SK-N-SH treated with all-trans-retinoic acid at 6 μM for 48 hours (cell line): ENCODE results near the gene KLHL24.

ENCODE experiments used
- ARNTL ChIP-seq: fragments of 450-650 bp; formaldehyde crosslinking; IDR thresholded peaks from 2 replicates; pipeline ENCODE4 v1.5.0; 2020; ENCODE audit warnings: low read depth, mild to moderate bottlenecking, moderate library complexity, borderline replicate concordance
- BACH2 ChIP-seq: fragments of 250-450 bp; sonication (Bioruptor Pico); IDR thresholded peaks from 2 replicates; pipeline ENCODE4 v1.9.0; 2021; ENCODE audit warnings: mild to moderate bottlenecking, borderline replicate concordance
- CREB5 ChIP-seq: fragments of 250-450 bp; sonication (Bioruptor Pico); IDR thresholded peaks from 2 replicates; pipeline ENCODE4 v1.5.1; 2020; ENCODE audit warnings: low read depth, mild to moderate bottlenecking, moderate library complexity
- ESRRG ChIP-seq: fragments of 250-450 bp; sonication (Bioruptor Pico); IDR thresholded peaks from 2 replicates; pipeline ENCODE4 v1.6.1; 2021; ENCODE audit warnings: mild to moderate bottlenecking
- PATZ1 ChIP-seq: fragments of 250-450 bp; sonication (Bioruptor Pico); IDR thresholded peaks from 2 replicates; pipeline ENCODE4 v1.8.0; 2020; ENCODE audit warnings: mild to moderate bottlenecking, moderate library complexity, borderline replicate concordance
- RARB ChIP-seq: fragments of 250-450 bp; sonication (Bioruptor Pico); IDR thresholded peaks from 2 replicates; pipeline ENCODE4 v1.8.0; 2021; ENCODE audit warnings: mild to moderate bottlenecking, moderate library complexity
- SNAI2 ChIP-seq: fragments of 250-450 bp; sonication (Bioruptor Pico); IDR thresholded peaks from 2 replicates; pipeline ENCODE4 v1.5.0; 2020; ENCODE audit warnings: mild to moderate bottlenecking, moderate library complexity
- TOX ChIP-seq: fragments of 250-450 bp; sonication (Bioruptor Pico); IDR thresholded peaks from 2 replicates; pipeline ENCODE4 v1.8.0; 2021; ENCODE audit warnings: mild to moderate bottlenecking, moderate library complexity, borderline replicate concordance
- ZFP3 ChIP-seq: fragments of 250-450 bp; sonication (Bioruptor Pico); IDR thresholded peaks from 2 replicates; pipeline ENCODE4 v1.5.0; 2020; ENCODE audit warnings: mild to moderate bottlenecking, moderate library complexity
- ZFP30 ChIP-seq: fragments of 450-650 bp; formaldehyde crosslinking; IDR thresholded peaks from 2 replicates; pipeline ENCODE4 v1.5.0; 2022; ENCODE audit warnings: mild to moderate bottlenecking, moderate library complexity
- ZNF70 ChIP-seq: fragments of 450-650 bp; formaldehyde crosslinking; IDR thresholded peaks from 2 replicates; pipeline ENCODE4 v1.5.0; 2020; ENCODE audit warnings: mild to moderate bottlenecking, moderate library complexity
- ZNF8 ChIP-seq: fragments of 450-650 bp; formaldehyde crosslinking; IDR thresholded peaks from 2 replicates; pipeline ENCODE4 v1.5.0; 2020; ENCODE audit warnings: mild to moderate bottlenecking, moderate library complexity

GRCh38 chr3:183662099-183662498 is 26.7 kb downstream of the KLHL24 start:
- no peak for TF ChIP-seq ZNF70
- no peak for TF ChIP-seq BACH2 (CRISPR knock-in tag)
- TF ChIP-seq ZNF8 (CRISPR knock-in tag): no peak
- no peak for TF ChIP-seq CREB5 (CRISPR knock-in tag)
- no peak for TF ChIP-seq SNAI2 (CRISPR knock-in tag)
- TF ChIP-seq TOX (CRISPR knock-in tag): no peak
- no peak for TF ChIP-seq ARNTL (CRISPR knock-in tag)
- no peak for TF ChIP-seq ESRRG (CRISPR knock-in tag)
- TF ChIP-seq RARB (CRISPR knock-in tag): no peak
- TF ChIP-seq PATZ1 (CRISPR knock-in tag): no peak
- TF ChIP-seq ZFP30 (CRISPR knock-in tag): no peak
- TF ChIP-seq ZFP3 (CRISPR knock-in tag): no peak
